GM11168 (cell line): ENCODE data around the gene ZNHIT2.
"Not testable (repeated sequence)": the region's sequence is repeated elsewhere in the genome, so short reads cannot be mapped to it uniquely, and the experiment has no call there.

ENCODE experiments used
- in situ Hi-C: fragments of 300-500 bp; cut with MboI; formaldehyde crosslinking; loops from one replicate; pipeline ENCODE4 v1.12.0; 2022; ENCODE audit warnings: low sequenced_read_pairs; ENCODE audit not compliant: unreplicated experiment

The ZNHIT2 gene

GRCh38 chr11:65121447-65121864 lies 4.0 kb upstream of the ZNHIT2 start:
- in situ Hi-C loops = no loop called here

GRCh38 chr11:65120831-65121230 lies 3.3 kb upstream of the ZNHIT2 start:
- in situ Hi-C loops = no loop called here

- in situ Hi-C loops = no loop called here
Measured at GRCh38 chr11:65119670-65119995, 2.1 kb upstream of the ZNHIT2 start.

- in situ Hi-C loops = not testable (repeated sequence)
Measured at GRCh38 chr11:65118891-65119669, 1.6 kb upstream of the ZNHIT2 start.

GRCh38 chr11:65118097-65118837 lies 766 bp upstream of the ZNHIT2 start:
- in situ Hi-C loops = no loop called here

GRCh38 chr11:65116370-65117205 lies 913 bp downstream of the ZNHIT2 start:
- in situ Hi-C loops = no loop called here

GRCh38 chr11:65115361-65116082 lies 2.0 kb downstream of the ZNHIT2 start:
- in situ Hi-C loops = no loop called here

- in situ Hi-C loops = no loop called here
Measured at GRCh38 chr11:65114538-65115171, 2.8 kb downstream of the ZNHIT2 start.

GRCh38 chr11:65113839-65114238 lies 3.7 kb downstream of the ZNHIT2 start:
- in situ Hi-C loops = no loop called here

- in situ Hi-C loops = no loop called here
Measured at GRCh38 chr11:65113361-65113756, 4.1 kb downstream of the ZNHIT2 start.

GRCh38 chr11:65112546-65113360 lies 4.7 kb downstream of the ZNHIT2 start:
- in situ Hi-C loops = no loop called here

GRCh38 chr11:65111744-65112545 lies 5.6 kb downstream of the ZNHIT2 start, which contains the start of gene TM7SF2:
TM7SF2 (plus strand) TSS chr11:65111872; CDS start chr11:65112016, 144 bp downstream.
- in situ Hi-C loops = no loop called here

GRCh38 chr11:65111159-65111743 lies 6.2 kb downstream of the ZNHIT2 start:
- in situ Hi-C loops = no loop called here

- in situ Hi-C loops = no loop called here
Measured at GRCh38 chr11:65110354-65110861, 7.1 kb downstream of the ZNHIT2 start.

GRCh38 chr11:65109231-65110198 lies 8.0 kb downstream of the ZNHIT2 start:
- in situ Hi-C loops = no loop called here

- in situ Hi-C loops = no loop called here
Measured at GRCh38 chr11:65108469-65109123, 8.9 kb downstream of the ZNHIT2 start.
